Stimulated activated effector memory CD8-positive, alpha-beta T cell treated with anti-CD3 and anti-CD28 coated beads, Interleukin-12 subunit alpha, Interleukin-12 subunit beta, amount 100 ng/mL, for 72 hours (primary cell): ENCODE results near the gene BICC1.

Source experiments
- ATAC-seq: fragments of 150-1000 bp; cut with Tn5 transposase; 2 replicates; pipeline ENCODE4 v1.10.0; 2021
- DNase-seq, 2 donors: peaks; one replicate each; pipeline ENCODE4 v3.0.0; 2021 to 2022; ENCODE audit warnings: low spot score in 2 of 2
- H3K27ac Mint-ChIP-seq: one replicate; pipeline ENCODE4 v1.8.0; 2022; ENCODE audit warnings: mild to moderate bottlenecking, mixed read lengths
- H3K36me3 Mint-ChIP-seq: one replicate; pipeline ENCODE4 v1.8.0; 2022; ENCODE audit warnings: mild to moderate bottlenecking, mixed read lengths
- H3K4me1 Mint-ChIP-seq: one replicate; pipeline ENCODE4 v1.8.0; 2022; ENCODE audit warnings: mixed read lengths
- H3K4me3 Mint-ChIP-seq: one replicate; pipeline ENCODE4 v1.8.0; 2022; ENCODE audit warnings: mild to moderate bottlenecking, mixed read lengths
- H3K9me3 Mint-ChIP-seq: one replicate; pipeline ENCODE4 v1.8.0; 2022; ENCODE audit warnings: mixed read lengths

BICC1 gene

GRCh38 chr10:58511765-58512490 is 744 bp upstream of the BICC1 start:
- Mint-ChIP-seq H3K4me3 (peak overlapping the region; percentile 56), H3K4me1 (peaks cover 14% of the 10 kb centered on the region), H3K27ac (no peak overlapping the region), H3K9me3 (no peaks in the 10 kb centered on the region), H3K36me3 (no peaks in the 10 kb centered on the region)
- no peak for ATAC-seq
- DNase-seq = no peak

- Mint-ChIP-seq H3K27ac (no peak overlapping the region), H3K9me3 (no peaks in the 10 kb centered on the region), H3K4me1 (peaks cover 14% of the 10 kb centered on the region), H3K4me3 (peak overlapping the region; percentile 56), H3K36me3 (no peaks in the 10 kb centered on the region)
- ATAC-seq (peak; percentile 15), DNase-seq (peak in 1 of 2 donors; percentile 50)
Observed at GRCh38 chr10:58513188-58514110, 777 bp downstream of the BICC1 start.

- H3K9me3 Mint-ChIP-seq = no peaks in the 10 kb centered on the region
- ATAC-seq (peak; percentile 59), DNase-seq (no peak)
- H3K4me1 Mint-ChIP-seq = peaks cover 14% of the 10 kb centered on the region
- H3K27ac Mint-ChIP-seq = no peak overlapping the region
- no peaks in the 10 kb centered on the region for H3K36me3 Mint-ChIP-seq
- H3K4me3 Mint-ChIP-seq = peak overlapping the region; percentile 56
Observed at GRCh38 chr10:58514111-58514770, 1.6 kb downstream of the BICC1 start.

GRCh38 chr10:58515291-58515941 is 2.7 kb downstream of the BICC1 start:
- peaks cover 14% of the 10 kb centered on the region for H3K4me1 Mint-ChIP-seq
- no peak for ATAC-seq
- H3K36me3 Mint-ChIP-seq = no peaks in the 10 kb centered on the region
- no peaks in the 10 kb centered on the region for H3K9me3 Mint-ChIP-seq
- H3K27ac Mint-ChIP-seq = no peak overlapping the region
- DNase-seq = no peak
- H3K4me3 Mint-ChIP-seq = no peak overlapping the region

DNA sequence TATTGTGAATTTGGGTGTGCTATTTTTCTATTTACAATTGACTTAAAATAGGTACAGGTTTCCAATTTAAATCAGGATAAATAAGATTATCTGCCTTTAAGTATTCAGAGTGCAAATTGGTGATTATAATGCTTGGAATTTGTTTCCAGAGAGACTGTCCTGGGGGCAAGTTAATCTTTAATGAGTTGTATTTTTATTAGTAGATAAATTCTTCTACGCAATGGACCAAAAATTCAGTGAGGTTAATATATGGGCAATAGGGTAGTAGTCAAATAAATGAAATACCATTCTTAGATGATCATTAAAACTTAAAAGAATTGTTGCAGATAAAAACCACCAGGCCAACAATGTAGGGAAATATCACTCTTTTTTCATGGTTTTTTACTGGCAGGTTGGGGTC is 3.4 kb downstream of the BICC1 start:
- Mint-ChIP-seq H3K9me3 (no peaks in the 10 kb centered on the region), H3K27ac (no peak overlapping the region), H3K4me1 (peaks cover 14% of the 10 kb centered on the region), H3K36me3 (no peaks in the 10 kb centered on the region), H3K4me3 (no peak overlapping the region)
- no peak for DNase-seq
- no peak for ATAC-seq

- DNase-seq = no peak
- Mint-ChIP-seq H3K9me3 (no peaks in the 10 kb centered on the region), H3K4me3 (no peak overlapping the region), H3K36me3 (no peaks in the 10 kb centered on the region), H3K27ac (no peak overlapping the region), H3K4me1 (peaks cover 14% of the 10 kb centered on the region)
- no peak for ATAC-seq
Observed at GRCh38 chr10:58516671-58517070, 4.0 kb downstream of the BICC1 start.

- DNase-seq (no peak), ATAC-seq (no peak)
- Mint-ChIP-seq H3K9me3 (no peaks in the 10 kb centered on the region), H3K27ac (no peak overlapping the region), H3K4me1 (peaks cover 13% of the 10 kb centered on the region), H3K36me3 (no peaks in the 10 kb centered on the region), H3K4me3 (no peak overlapping the region)
Observed at GRCh38 chr10:58517081-58517480, 4.4 kb downstream of the BICC1 start.

DNA sequence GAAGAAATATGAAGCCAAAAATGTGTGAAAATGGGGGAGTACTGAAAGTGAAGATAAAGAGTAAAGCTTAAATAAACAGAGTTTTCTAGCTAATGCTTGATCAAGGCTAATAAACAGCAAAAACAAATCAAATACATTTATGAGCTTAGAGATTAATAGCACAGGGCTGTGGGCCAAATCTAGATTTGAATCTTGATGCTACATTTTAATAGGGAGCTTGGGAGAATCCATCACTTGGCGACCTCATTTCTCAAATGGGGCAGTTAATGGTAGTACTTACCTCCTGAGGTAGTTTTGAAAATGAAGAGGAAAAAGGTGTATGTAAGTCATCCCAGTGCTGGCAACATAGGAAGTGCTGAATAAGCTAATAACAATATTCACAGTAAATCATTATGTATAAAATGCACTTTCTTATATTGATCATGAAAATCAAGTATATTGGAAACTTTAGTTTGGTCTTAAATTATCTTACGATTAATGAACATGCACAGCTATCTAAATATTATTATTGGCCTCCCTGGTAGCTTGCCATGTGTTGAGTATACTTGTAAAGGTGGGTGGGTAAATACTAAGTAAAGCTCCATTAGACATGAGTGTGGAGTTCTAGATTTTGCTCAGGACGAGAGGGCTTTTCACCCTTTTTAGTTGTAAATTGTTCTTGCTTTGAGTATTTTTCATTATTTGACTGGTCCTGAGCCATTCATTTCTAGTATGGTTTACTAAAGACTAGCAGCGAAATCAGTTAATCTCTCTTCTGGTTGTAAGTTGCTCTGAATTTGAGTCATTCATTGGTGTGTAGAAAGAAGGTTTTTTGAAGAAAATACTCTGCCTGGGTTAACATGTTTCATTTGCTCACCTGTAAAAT is 5.1 kb downstream of the BICC1 start:
- ATAC-seq = peak; percentile 87

DNA sequence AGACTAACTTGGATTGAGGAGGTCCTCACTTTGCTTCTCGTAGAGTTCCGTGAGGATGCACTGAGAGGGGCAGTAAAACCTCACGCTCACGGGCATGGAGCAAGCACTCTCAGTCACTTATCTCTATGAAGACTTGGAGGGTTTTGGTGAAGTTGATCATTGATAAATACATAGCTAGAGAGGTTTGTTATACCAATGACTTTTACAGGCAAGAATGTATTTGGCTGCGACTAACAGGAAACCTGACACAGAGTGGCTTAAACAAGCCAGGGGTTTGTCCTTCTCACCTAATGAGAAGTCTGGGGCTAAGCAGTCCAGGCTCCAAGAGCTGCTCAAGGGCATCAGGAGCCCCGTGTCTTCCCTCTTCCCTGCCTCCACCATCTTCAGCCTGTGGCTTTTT is 6.1 kb downstream of the BICC1 start:
- peaks cover 2% of the 10 kb centered on the region for H3K4me1 Mint-ChIP-seq
- DNase-seq (no peak), ATAC-seq (no peak)
- H3K4me3 Mint-ChIP-seq = no peak overlapping the region
- no peaks in the 10 kb centered on the region for H3K9me3 Mint-ChIP-seq
- H3K36me3 Mint-ChIP-seq = no peaks in the 10 kb centered on the region
- no peak overlapping the region for H3K27ac Mint-ChIP-seq

More for the DNA sequence above, 5.1 kb downstream of the BICC1 start:
- no peaks in the 10 kb centered on the region for H3K9me3 Mint-ChIP-seq
- H3K27ac Mint-ChIP-seq = no peak overlapping the region
- DNase-seq = no peak
- H3K4me1 Mint-ChIP-seq = peaks cover 7% of the 10 kb centered on the region
- no peaks in the 10 kb centered on the region for H3K36me3 Mint-ChIP-seq
- H3K4me3 Mint-ChIP-seq = no peak overlapping the region

GRCh38 chr10:58529077-58529728 is 16.5 kb downstream of the BICC1 start:
- Mint-ChIP-seq H3K36me3 (no peaks in the 10 kb centered on the region), H3K4me3 (no peak overlapping the region), H3K4me1 (no peaks in the 10 kb centered on the region), H3K27ac (no peak overlapping the region), H3K9me3 (no peaks in the 10 kb centered on the region)
- DNase-seq (no peak), ATAC-seq (no peak)

GRCh38 chr10:58531084-58531695 is 18.5 kb downstream of the BICC1 start:
- ATAC-seq (peak; percentile 73), DNase-seq (peak; percentile 39 to 80)
- Mint-ChIP-seq H3K36me3 (no peaks in the 10 kb centered on the region), H3K4me1 (no peaks in the 10 kb centered on the region), H3K9me3 (peaks cover 5% of the 10 kb centered on the region), H3K4me3 (no peak overlapping the region), H3K27ac (no peak overlapping the region)

GRCh38 chr10:58535311-58535710 is 22.6 kb downstream of the BICC1 start:
- DNase-seq = no peak
- H3K36me3 Mint-ChIP-seq = no peaks in the 10 kb centered on the region
- no peak overlapping the region for H3K27ac Mint-ChIP-seq
- no peak overlapping the region for H3K4me3 Mint-ChIP-seq
- H3K4me1 Mint-ChIP-seq = no peaks in the 10 kb centered on the region
- ATAC-seq = no peak
- H3K9me3 Mint-ChIP-seq = peaks cover 8% of the 10 kb centered on the region

DNA sequence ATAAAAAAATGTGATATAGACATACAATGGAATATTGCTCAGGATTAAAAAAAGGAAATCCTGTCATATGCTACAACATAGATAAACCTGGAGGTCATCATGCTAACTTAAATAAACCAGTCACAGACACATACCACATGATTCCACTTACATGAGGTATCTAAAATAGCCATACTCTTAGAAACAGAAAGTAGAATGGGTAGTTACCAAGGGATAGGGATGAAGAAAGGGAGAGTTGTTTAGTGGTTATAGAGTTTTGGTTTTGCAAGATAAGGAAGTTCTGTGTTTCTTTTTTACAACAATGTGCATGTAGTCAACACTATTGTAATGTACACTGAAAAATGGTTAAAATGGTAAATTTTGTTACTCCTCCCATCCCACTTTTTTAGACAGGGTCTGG is 30.5 kb downstream of the BICC1 start:
- no peaks in the 10 kb centered on the region for H3K36me3 Mint-ChIP-seq
- H3K27ac Mint-ChIP-seq = no peak overlapping the region
- DNase-seq = no peak
- no peak overlapping the region for H3K4me3 Mint-ChIP-seq
- H3K4me1 Mint-ChIP-seq = no peaks in the 10 kb centered on the region
- peaks cover 3% of the 10 kb centered on the region for H3K9me3 Mint-ChIP-seq
- ATAC-seq = no peak

- peaks cover under 1% of the 10 kb centered on the region for H3K9me3 Mint-ChIP-seq
- no peak overlapping the region for H3K4me3 Mint-ChIP-seq
- H3K4me1 Mint-ChIP-seq = no peaks in the 10 kb centered on the region
- no peak overlapping the region for H3K27ac Mint-ChIP-seq
- ATAC-seq = no peak
- DNase-seq = no peak
- H3K36me3 Mint-ChIP-seq = no peaks in the 10 kb centered on the region
Observed at GRCh38 chr10:58544135-58544534, 31.5 kb downstream of the BICC1 start.
